C4-2B (cell line): ENCODE data around the gene NKTR.

Source experiments
- H3K27ac ChIP-seq: fragments of 450-650 bp; 2 replicates; pipeline ENCODE4 v1.5.1; 2017
- ZFX ChIP-seq: fragments of 450-650 bp; IDR thresholded peaks from 2 replicates; pipeline ENCODE4 v1.6.1; 2017
- TF ChIP-seq, protein P1 (sequence below): fragments of 450-650 bp; conservative IDR thresholded peaks from 2 replicates; pipeline ENCODE4 v1.5.1; 2017; ENCODE audit warnings: mild to moderate bottlenecking

NKTR gene

DNA sequence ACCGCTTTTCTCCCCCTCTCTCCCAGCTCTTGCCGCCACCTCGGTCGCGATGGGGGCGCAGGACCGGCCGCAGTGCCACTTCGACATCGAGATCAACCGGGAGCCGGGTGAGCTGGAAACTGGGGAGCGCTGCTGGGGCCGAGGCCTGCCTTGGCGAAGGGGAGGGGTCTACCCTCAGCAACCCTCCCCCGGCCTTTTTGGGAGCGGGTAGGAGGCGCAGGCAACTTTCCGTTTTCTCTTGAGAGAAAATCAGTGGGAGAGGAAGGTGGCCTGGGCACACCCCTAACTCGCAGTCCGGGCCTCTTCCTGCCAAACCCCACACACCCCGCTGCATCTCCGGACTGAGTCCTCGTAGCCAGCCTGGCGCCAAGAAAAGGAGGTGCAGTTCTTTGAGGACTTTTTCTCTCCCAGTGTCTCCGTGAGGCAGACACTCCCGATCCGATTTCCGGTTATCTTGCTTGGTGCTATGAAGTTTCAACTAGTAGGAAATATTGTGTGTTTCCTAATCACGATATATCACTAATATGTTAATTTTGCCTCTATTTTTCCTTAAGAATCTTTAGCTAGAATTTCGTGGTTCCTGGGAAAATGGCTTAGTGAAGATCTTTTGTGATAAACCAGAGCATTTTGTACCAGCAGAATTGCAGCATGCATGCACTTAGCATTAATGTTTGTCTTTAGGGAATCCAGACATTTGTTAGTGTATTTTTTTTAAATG lies 631 bp downstream of the NKTR start:
- peak overlapping the region; percentile 88 for H3K27ac ChIP-seq
- TF ChIP-seq, protein P1, sequence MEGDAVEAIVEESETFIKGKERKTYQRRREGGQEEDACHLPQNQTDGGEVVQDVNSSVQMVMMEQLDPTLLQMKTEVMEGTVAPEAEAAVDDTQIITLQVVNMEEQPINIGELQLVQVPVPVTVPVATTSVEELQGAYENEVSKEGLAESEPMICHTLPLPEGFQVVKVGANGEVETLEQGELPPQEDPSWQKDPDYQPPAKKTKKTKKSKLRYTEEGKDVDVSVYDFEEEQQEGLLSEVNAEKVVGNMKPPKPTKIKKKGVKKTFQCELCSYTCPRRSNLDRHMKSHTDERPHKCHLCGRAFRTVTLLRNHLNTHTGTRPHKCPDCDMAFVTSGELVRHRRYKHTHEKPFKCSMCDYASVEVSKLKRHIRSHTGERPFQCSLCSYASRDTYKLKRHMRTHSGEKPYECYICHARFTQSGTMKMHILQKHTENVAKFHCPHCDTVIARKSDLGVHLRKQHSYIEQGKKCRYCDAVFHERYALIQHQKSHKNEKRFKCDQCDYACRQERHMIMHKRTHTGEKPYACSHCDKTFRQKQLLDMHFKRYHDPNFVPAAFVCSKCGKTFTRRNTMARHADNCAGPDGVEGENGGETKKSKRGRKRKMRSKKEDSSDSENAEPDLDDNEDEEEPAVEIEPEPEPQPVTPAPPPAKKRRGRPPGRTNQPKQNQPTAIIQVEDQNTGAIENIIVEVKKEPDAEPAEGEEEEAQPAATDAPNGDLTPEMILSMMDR, result no peak
- peak; percentile 52; the same call in 1 of the 2 replicates for TF ChIP-seq ZFX

DNA sequence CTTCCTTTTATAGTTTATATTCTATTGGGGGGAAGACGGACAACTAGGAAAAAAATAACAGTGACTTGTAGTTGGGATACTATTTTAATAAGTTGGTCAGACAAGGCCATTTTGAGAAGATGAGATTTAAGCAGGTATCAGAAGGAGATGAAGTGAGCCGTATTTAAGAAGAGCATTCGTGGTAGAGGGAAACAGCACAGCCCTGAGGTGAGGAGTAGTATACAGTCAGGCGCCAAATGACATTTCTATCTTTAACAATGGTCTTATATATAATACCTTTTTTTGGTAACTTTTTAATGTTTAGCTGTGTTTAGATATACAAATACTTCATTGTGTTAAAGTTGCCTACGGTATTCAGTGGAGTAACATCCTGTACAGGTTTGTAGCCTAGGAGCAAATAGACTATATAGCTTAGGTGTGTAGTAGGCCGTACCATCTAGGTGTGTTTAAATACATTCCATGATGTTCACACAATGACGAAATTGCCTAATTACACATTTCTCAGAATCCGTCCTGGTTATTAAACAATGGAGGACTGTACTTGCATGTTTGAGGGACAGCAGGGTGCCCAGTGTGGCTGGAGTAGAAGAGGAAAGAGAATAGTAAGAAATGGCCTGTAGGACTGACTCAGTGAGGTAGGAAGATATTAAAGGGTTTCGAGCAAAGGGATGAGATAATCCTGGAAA lies 1.6 kb downstream of the NKTR start:
- H3K27ac ChIP-seq, result no peak overlapping the region
- no peak for TF ChIP-seq ZFX
- TF ChIP-seq, protein P1, result peak; percentile 20

DNA sequence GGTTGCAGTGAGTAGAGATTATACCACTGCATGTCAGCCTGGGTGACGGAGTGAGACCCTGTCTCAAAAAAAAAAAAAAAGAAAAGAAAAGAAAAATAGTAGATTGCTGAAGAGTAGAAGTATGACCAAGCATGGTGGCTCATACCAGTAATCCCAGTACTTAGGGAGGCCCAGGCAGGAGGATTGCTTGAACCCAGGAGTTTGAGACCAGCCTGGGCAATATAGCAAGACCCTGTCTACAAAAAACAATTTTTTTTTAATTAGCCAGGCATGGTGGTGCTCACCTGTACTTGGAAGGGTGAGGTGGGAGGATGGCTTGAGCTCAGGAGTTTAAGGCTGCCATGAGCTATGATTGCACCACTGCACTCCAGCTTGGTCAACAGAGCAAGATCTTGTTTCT lies 2.5 kb downstream of the NKTR start:
- TF ChIP-seq ZFX, result no peak
- TF ChIP-seq, protein P1, result no peak
- no peak overlapping the region for H3K27ac ChIP-seq

DNA sequence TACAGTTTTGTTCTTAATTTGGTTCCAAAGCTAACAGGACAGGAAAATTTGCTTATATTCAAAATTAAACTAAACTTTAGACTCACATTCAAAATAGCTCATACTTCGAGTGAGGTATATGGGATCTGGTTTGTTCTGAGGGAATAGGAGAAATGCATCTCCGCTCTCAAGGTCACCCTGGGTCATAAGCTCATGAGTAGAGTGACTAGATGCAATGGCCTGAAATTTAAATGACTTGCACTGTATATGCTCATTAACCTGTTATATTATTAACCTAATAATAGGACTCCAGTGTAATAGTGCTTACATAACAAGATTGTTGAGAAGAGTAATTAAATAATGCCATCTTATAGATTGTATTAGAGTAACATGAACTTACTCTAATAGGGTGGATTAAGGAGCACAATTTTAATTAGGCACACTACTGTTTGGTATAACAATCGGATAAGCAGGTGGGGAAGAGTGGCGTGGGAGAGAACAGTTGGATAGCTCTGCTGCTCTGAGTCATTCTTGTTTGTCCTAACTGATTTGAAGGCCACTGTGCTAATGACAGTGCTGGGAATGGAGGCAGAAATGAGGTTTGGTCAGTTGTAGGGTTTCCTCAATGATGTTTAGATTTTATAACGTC lies 5.2 kb downstream of the NKTR start:
- H3K27ac ChIP-seq, result no peak overlapping the region
- no peak for TF ChIP-seq ZFX
- TF ChIP-seq, protein P1, result no peak

DNA sequence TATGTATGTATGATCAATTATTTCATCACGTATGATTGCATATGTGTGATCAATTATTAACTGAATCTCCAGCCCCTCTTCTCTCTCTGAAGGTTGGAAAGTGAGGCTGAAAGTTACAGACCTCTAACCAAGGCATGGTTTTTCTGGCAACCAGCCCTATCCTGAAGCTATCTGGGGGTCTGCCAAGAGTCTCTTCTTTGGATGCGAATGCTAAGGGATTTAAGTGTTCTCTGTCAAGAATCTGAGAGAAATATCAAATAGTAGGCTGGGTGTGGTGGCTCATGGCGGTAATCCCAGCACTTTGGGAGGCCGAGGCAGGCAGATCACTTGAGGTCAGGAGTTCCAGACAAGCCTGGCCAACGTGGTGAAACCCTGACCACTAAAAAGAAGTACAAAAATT lies 8.1 kb downstream of the NKTR start:
- TF ChIP-seq, protein P1, result no peak
- no peak for TF ChIP-seq ZFX
- H3K27ac ChIP-seq, result no peak overlapping the region; the same call in 1 of the 2 replicates

DNA sequence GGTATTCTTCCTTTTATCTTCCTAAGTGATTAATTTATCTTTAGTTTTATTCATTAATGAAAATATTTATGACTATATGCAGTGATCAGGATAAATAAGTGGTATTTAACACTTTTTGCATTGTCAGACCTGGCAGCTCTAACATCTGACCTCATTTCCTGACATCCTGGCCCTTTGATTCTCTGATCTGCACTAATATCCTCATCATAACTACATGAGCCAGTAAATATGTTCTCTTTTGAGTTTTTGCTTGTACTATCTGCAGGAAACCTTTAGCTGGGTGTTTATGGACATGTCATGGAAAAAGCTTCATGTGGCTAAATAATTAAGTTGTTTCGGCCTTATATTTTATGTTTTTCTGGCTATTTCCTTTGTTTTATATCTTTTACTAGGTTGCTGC lies 10.5 kb downstream of the NKTR start:
- no peak for TF ChIP-seq ZFX
- TF ChIP-seq, protein P1, result no peak
- H3K27ac ChIP-seq, result no peak overlapping the region

DNA sequence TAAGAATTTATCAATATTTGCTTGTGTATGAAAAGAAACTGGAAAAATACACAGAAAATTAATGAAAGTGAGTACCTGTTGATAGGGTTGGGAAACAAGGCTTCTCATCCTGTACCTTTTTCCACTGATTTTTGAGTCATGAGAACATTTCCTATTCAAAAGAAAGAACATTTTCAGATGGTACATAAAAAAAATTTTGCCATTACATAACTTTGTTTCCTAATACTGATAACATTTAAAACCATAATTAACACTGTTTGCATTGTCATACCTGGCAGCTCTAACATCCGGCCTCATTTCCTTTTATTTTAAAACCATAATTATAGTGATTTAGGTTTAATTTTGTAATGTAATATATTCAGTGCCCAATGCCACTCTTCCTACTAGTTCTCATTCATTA lies 11.7 kb downstream of the NKTR start:
- no peak overlapping the region for H3K27ac ChIP-seq
- TF ChIP-seq, protein P1, result no peak
- TF ChIP-seq ZFX, result no peak
